ENCODE measurements around the gene CYSLTR2. TPM values are rescaled to one million over a fixed set of nuclear protein-coding genes. Genes with fewer than 3 reads are reported as not detected.

The CYSLTR2 gene
- total RNA-seq, 1 experiment from 2014 or later, result not detected

GRCh38 chr13:48737689-48738088 lies 84.0 kb downstream of the CYSLTR2 start:
- ChIA-PET CTCF (interaction anchor here (0.5 kb wide), 1 partner anchor 810 kb away, joined by 3 read pairs; no protein-coding TSS in a partner anchor), POLR2A (ENCODE audit: unreplicated experiment) (no interaction called here)
- Histone ChIP-seq H3K9me3 (ENCODE audit: insufficient read depth, low read depth) (no peaks in the 10 kb centered on the region), H3K36me3 (ENCODE audit: low read depth) (no peaks in the 10 kb centered on the region), H3K27me3 (ENCODE audit: insufficient read depth, low read depth) (no peaks in the 10 kb centered on the region), H3K4me3 (no peak overlapping the region), H3K79me2 (ENCODE audit: low read depth) (no peaks in the 10 kb centered on the region), H4K20me1 (ENCODE audit: insufficient read depth) (no peaks in the 10 kb centered on the region), H3K27ac (no peak overlapping the region), H3K4me2 (no peak overlapping the region), H2AFZ (no peak overlapping the region), H3K9me2 (ENCODE audit: insufficient read depth) (no peaks in the 10 kb centered on the region), H3K4me1 (replicated peaks; ENCODE audit: insufficient read depth) (no peaks in the 10 kb centered on the region), H3F3A (ENCODE audit: insufficient read depth, low read depth) (no peaks in the 10 kb centered on the region)
- intact Hi-C loops (cut with micrococcal nuclease; ENCODE audit: unreplicated experiment), result no loop called here
- no peak for DNase-seq
- no peak for TF ChIP-seq EZH2 (IDR thresholded peaks at IDR 0.05; ENCODE audit: low read depth)
- no TSS peak for BruUV-seq (replicated peaks)

GRCh38 chr13:48738311-48738710 lies 84.6 kb downstream of the CYSLTR2 start:
- intact Hi-C loops (cut with micrococcal nuclease; ENCODE audit: unreplicated experiment), result no loop called here
- H3K4me3 ChIP-seq, result no peak overlapping the region
- no peaks in the 10 kb centered on the region for H4K20me1 ChIP-seq (ENCODE audit: insufficient read depth)

GRCh38 chr13:48739386-48739964 lies 85.7 kb downstream of the CYSLTR2 start:
- Histone ChIP-seq H2AFZ (no peak overlapping the region), H3K36me3 (ENCODE audit: low read depth) (no peaks in the 10 kb centered on the region), H3K27me3 (ENCODE audit: insufficient read depth, low read depth) (no peaks in the 10 kb centered on the region), H3K4me3 (no peak overlapping the region), H3K9me3 (ENCODE audit: insufficient read depth, low read depth) (no peaks in the 10 kb centered on the region), H3F3A (ENCODE audit: insufficient read depth, low read depth) (no peaks in the 10 kb centered on the region), H3K9me2 (ENCODE audit: insufficient read depth) (no peaks in the 10 kb centered on the region), H3K4me1 (replicated peaks; ENCODE audit: insufficient read depth) (no peaks in the 10 kb centered on the region), H3K27ac (no peak overlapping the region), H3K4me2 (no peak overlapping the region), H3K79me2 (ENCODE audit: low read depth) (no peaks in the 10 kb centered on the region), H4K20me1 (ENCODE audit: insufficient read depth) (no peaks in the 10 kb centered on the region)
- DNase-seq, result no peak
- TF ChIP-seq EZH2 (IDR thresholded peaks at IDR 0.05; ENCODE audit: low read depth) (no peak), CTCF (conservative IDR thresholded peaks at IDR 0.05) (no peak)
- POLR2A ChIA-PET (ENCODE audit: unreplicated experiment), result no interaction called here
- intact Hi-C loops (cut with micrococcal nuclease; ENCODE audit: unreplicated experiment), result no loop called here
- CTCF ChIA-PET, result no interaction called here
- no TSS peak for BruUV-seq (replicated peaks)

More at GRCh38 chr13:48738311-48738710, 84.6 kb downstream of the CYSLTR2 start:
- Histone ChIP-seq H3K27me3 (ENCODE audit: insufficient read depth, low read depth) (no peaks in the 10 kb centered on the region), H3F3A (ENCODE audit: insufficient read depth, low read depth) (no peaks in the 10 kb centered on the region), H3K4me1 (replicated peaks; ENCODE audit: insufficient read depth) (no peaks in the 10 kb centered on the region), H2AFZ (no peak overlapping the region), H3K4me2 (no peak overlapping the region), H3K9me3 (ENCODE audit: insufficient read depth, low read depth) (no peaks in the 10 kb centered on the region), H3K27ac (no peak overlapping the region), H3K9me2 (ENCODE audit: insufficient read depth) (no peaks in the 10 kb centered on the region), H3K36me3 (ENCODE audit: low read depth) (no peaks in the 10 kb centered on the region), H3K79me2 (ENCODE audit: low read depth) (no peaks in the 10 kb centered on the region)
- ChIA-PET POLR2A (ENCODE audit: unreplicated experiment) (no interaction called here), CTCF (no interaction called here)
- no peak for DNase-seq
- BruUV-seq (replicated peaks), result no TSS peak
- TF ChIP-seq EZH2 (IDR thresholded peaks at IDR 0.05; ENCODE audit: low read depth), result no peak
- TF ChIP-seq CTCF (conservative IDR thresholded peaks at IDR 0.05), result no peak

- Histone ChIP-seq H3K4me1 (replicated peaks; ENCODE audit: insufficient read depth) (no peaks in the 10 kb centered on the region), H3K9me3 (ENCODE audit: insufficient read depth, low read depth) (no peaks in the 10 kb centered on the region), H3K27me3 (ENCODE audit: insufficient read depth, low read depth) (no peaks in the 10 kb centered on the region), H4K20me1 (ENCODE audit: insufficient read depth) (no peaks in the 10 kb centered on the region), H3F3A (ENCODE audit: insufficient read depth, low read depth) (no peaks in the 10 kb centered on the region), H3K27ac (no peak overlapping the region), H3K4me3 (no peak overlapping the region), H3K79me2 (ENCODE audit: low read depth) (no peaks in the 10 kb centered on the region), H3K4me2 (no peak overlapping the region), H2AFZ (no peak overlapping the region), H3K9me2 (ENCODE audit: insufficient read depth) (no peaks in the 10 kb centered on the region), H3K36me3 (ENCODE audit: low read depth) (no peaks in the 10 kb centered on the region)
- DNase-seq, result no peak
- POLR2A ChIA-PET (ENCODE audit: unreplicated experiment), result no interaction called here
- CTCF ChIA-PET, result no interaction called here
- BruUV-seq (replicated peaks), result no TSS peak
- TF ChIP-seq EZH2 (IDR thresholded peaks at IDR 0.05; ENCODE audit: low read depth), result no peak
- no peak for TF ChIP-seq CTCF (conservative IDR thresholded peaks at IDR 0.05)
- intact Hi-C loops (cut with micrococcal nuclease; ENCODE audit: unreplicated experiment), result no loop called here
Observed at GRCh38 chr13:48741377-48741776, 87.6 kb downstream of the CYSLTR2 start.

All from PC-9 (cell line).